HuH-7 (cell line): ENCODE results near the gene GDI1.

Experiments
- DNase-seq: peaks from one replicate; pipeline ENCODE4 v3.0.0; 2011; ENCODE audit warnings: low spot score

Gene GDI1

GRCh38 chrX:154462396-154462795 lies 25.4 kb downstream of the GDI1 start:
- no peak for DNase-seq

GRCh38 chrX:154463611-154464220 lies 26.8 kb downstream of the GDI1 start:
- no peak for DNase-seq

- no peak for DNase-seq
Measured at GRCh38 chrX:154464806-154465365, 27.9 kb downstream of the GDI1 start.

GRCh38 chrX:154465601-154466000 lies 28.6 kb downstream of the GDI1 start:
- no peak for DNase-seq

- DNase-seq, result no peak
Measured at GRCh38 chrX:154466036-154466435, 29.1 kb downstream of the GDI1 start.

- DNase-seq, result no peak
Measured at GRCh38 chrX:154466907-154467306, 30.0 kb downstream of the GDI1 start.

GRCh38 chrX:154467556-154467955 lies 30.6 kb downstream of the GDI1 start:
- DNase-seq, result no peak

GRCh38 chrX:154468217-154468616 lies 31.3 kb downstream of the GDI1 start:
- DNase-seq, result no peak

GRCh38 chrX:154469114-154469513 lies 32.2 kb downstream of the GDI1 start:
- DNase-seq, result no peak

- DNase-seq, result no peak
Measured at GRCh38 chrX:154469880-154470279, 32.9 kb downstream of the GDI1 start.

GRCh38 chrX:154470434-154470833 lies 33.5 kb downstream of the GDI1 start:
- no peak for DNase-seq

- no peak for DNase-seq
Measured at GRCh38 chrX:154470914-154471568, 34.1 kb downstream of the GDI1 start.

GRCh38 chrX:154471839-154472684 lies 35.1 kb downstream of the GDI1 start:
- DNase-seq, result peak; percentile 57

GRCh38 chrX:154472685-154473632 lies 36.0 kb downstream of the GDI1 start:
- DNase-seq, result no peak

- no peak for DNase-seq
Measured at GRCh38 chrX:154473683-154474082, 36.7 kb downstream of the GDI1 start.

- DNase-seq, result no peak
Measured at GRCh38 chrX:154476821-154477220, 39.9 kb downstream of the GDI1 start.

GRCh38 chrX:154477891-154478477 lies 41.0 kb downstream of the GDI1 start:
- no peak for DNase-seq

- peak; percentile 85 for DNase-seq
Measured at GRCh38 chrX:154478728-154479622, 42.0 kb downstream of the GDI1 start, which contains the start of gene LAGE3. Gene LAGE3, minus strand, starts transcription at chrX:154479281. Its CDS starts 366 bp downstream, at chrX:154478915.

GRCh38 chrX:154481195-154481594 lies 44.2 kb downstream of the GDI1 start:
- no peak for DNase-seq
